IMR-90 (cell line): ENCODE results near the gene SPCS3. TPM values are rescaled to one million over a fixed set of nuclear protein-coding genes. Genes with fewer than 3 reads are reported as not detected.

Experiments
- ATAC-seq: fragments of 200-7000 bp; cut with Tn5 transposase; 2 replicates; pipeline ENCODE4 v1.9.1; 2020; ENCODE audit warnings: low read depth, mild to moderate bottlenecking, moderate library complexity
- BruUV-seq: library from RNA; stranded (reverse); fragments of 400-500 nt; replicated peaks from 2 replicates; lab custom pipeline; 2021; lab: Mats Ljungman, UMichigan
- CTCF ChIA-PET: fragments of 300-600 bp; formaldehyde crosslinking; extraction: SDS; loops from one replicate; lab custom pipeline; 2021; ENCODE audit warnings: antibody characterized with exemption; lab: Yijun Ruan, JAX
- POLR2A ChIA-PET: fragments of 300-600 bp; sonication (Branson Sonifier 250); formaldehyde crosslinking; loops from one replicate; lab custom pipeline; 2022; ENCODE audit warnings: antibody characterized with exemption; ENCODE audit not compliant: unreplicated experiment; lab: Charles Lee
- DNase-seq: peaks from one replicate; pipeline ENCODE4 v3.0.0; 2013
- H2AFZ ChIP-seq: replicated peaks from 2 replicates; pipeline ENCODE3; 2013; ENCODE audit warnings: low read length, mild to moderate bottlenecking; ENCODE audit not compliant: poor library complexity
- H2AK5ac ChIP-seq: 2 replicates; pipeline ENCODE4 v1.6.1; 2013; ENCODE audit warnings: low read depth, low read length, inconsistent platforms
- H2AK9ac ChIP-seq: replicated peaks from 2 replicates; pipeline ENCODE3; 2013; ENCODE audit warnings: mild to moderate bottlenecking, low read depth, low read length, moderate library complexity; ENCODE audit not compliant: poor library complexity
- H2BK120ac ChIP-seq: 2 replicates; pipeline ENCODE4 v1.6.1; 2013; ENCODE audit warnings: low read depth, low read length, inconsistent platforms
- H2BK15ac ChIP-seq: 3 replicates; pipeline ENCODE4 v1.6.1; 2013; ENCODE audit warnings: low read depth, low read length, inconsistent platforms
- H2BK20ac ChIP-seq: 2 replicates; pipeline ENCODE4 v1.6.1; 2013; ENCODE audit warnings: low read depth, mild to moderate bottlenecking, inconsistent platforms, low read length, moderate library complexity
- H2BK5ac ChIP-seq: 2 replicates; pipeline ENCODE4 v1.6.1; 2013; ENCODE audit warnings: mild to moderate bottlenecking, low read depth, low read length, inconsistent platforms; ENCODE audit not compliant: poor library complexity, severe bottlenecking
- H3K14ac ChIP-seq: replicated peaks from 2 replicates; pipeline ENCODE4 v1.6.1; 2013; ENCODE audit warnings: low read depth, low read length, inconsistent platforms
- H3K18ac ChIP-seq: 2 replicates; pipeline ENCODE4 v1.6.1; 2013; ENCODE audit warnings: low read depth, low read length, control low read depth
- H3K23ac ChIP-seq: 2 replicates; pipeline ENCODE4 v1.6.1; 2013; ENCODE audit warnings: low read depth, low read length, inconsistent platforms
- H3K27ac ChIP-seq: 2 replicates; pipeline ENCODE4 v1.5.1; 2013; ENCODE audit warnings: mild to moderate bottlenecking, control low read depth, low read length; ENCODE audit not compliant: insufficient read depth
- H3K27me3 ChIP-seq: 2 replicates; pipeline ENCODE4 v1.6.1; 2013; ENCODE audit warnings: low read length; ENCODE audit not compliant: control insufficient read depth, insufficient read depth
- H3K36me3 ChIP-seq: 2 replicates; pipeline ENCODE4 v1.6.1; 2013; ENCODE audit warnings: low read length, mixed read lengths; ENCODE audit not compliant: control insufficient read depth, insufficient read depth
- H3K4ac ChIP-seq: 2 replicates; pipeline ENCODE4 v1.6.1; 2013; ENCODE audit warnings: low read depth, low read length, inconsistent platforms
- H3K4me1 ChIP-seq: 2 replicates; pipeline ENCODE4 v1.6.1; 2013; ENCODE audit warnings: low read length, mixed read lengths; ENCODE audit not compliant: control insufficient read depth, insufficient read depth
- H3K4me2 ChIP-seq: 2 replicates; pipeline ENCODE4 v1.6.1; 2013; ENCODE audit warnings: low read depth, mild to moderate bottlenecking, control low read depth, low read length, moderate library complexity
- H3K4me3 ChIP-seq: 2 replicates; pipeline ENCODE4 v1.5.1; 2013; ENCODE audit warnings: low read depth, mild to moderate bottlenecking, control low read depth, low read length, moderate library complexity; ENCODE audit not compliant: insufficient read depth
- H3K56ac ChIP-seq: 2 replicates; pipeline ENCODE4 v1.6.1; 2013; ENCODE audit warnings: low read length, inconsistent platforms; ENCODE audit not compliant: insufficient read depth; ENCODE audit errors: extremely low read depth
- H3K79me1 ChIP-seq, 2 experiments: 2 replicates each; pipeline ENCODE4 v1.6.1; 2013; ENCODE audit warnings: low read length in 2 of 2, inconsistent platforms in 1 of 2, low read depth in 1 of 2
- H3K9ac ChIP-seq: 2 replicates; pipeline ENCODE4 v1.6.1; 2013; ENCODE audit warnings: low read depth, low read length, control low read depth
- H3K9me1 ChIP-seq: 2 replicates; pipeline ENCODE4 v1.6.1; 2013; ENCODE audit warnings: low read length, inconsistent platforms; ENCODE audit not compliant: insufficient read depth
- H3K9me3 ChIP-seq: 2 replicates; pipeline ENCODE4 v1.6.1; 2013; ENCODE audit warnings: low read length; ENCODE audit not compliant: control insufficient read depth, insufficient read depth
- H4K20me1 ChIP-seq: 2 replicates; pipeline ENCODE4 v1.6.1; 2013; ENCODE audit warnings: low read length, inconsistent platforms; ENCODE audit not compliant: insufficient read depth
- H4K5ac ChIP-seq: 2 replicates; pipeline ENCODE4 v1.6.1; 2013; ENCODE audit warnings: mild to moderate bottlenecking, low read depth, low read length, control low read depth
- H4K8ac ChIP-seq, 2 experiments: 2 replicates each; pipeline ENCODE4 v1.6.1; 2013; ENCODE audit warnings: low read depth in 2 of 2, low read length in 2 of 2, control low read depth in 1 of 2, inconsistent platforms in 1 of 2
- H4K91ac ChIP-seq: 2 replicates; pipeline ENCODE4 v1.6.1; 2013; ENCODE audit warnings: low read depth, low read length, inconsistent platforms; ENCODE audit not compliant: insufficient read depth
- BHLHE40 ChIP-seq: fragments of 150-350 bp; IDR thresholded peaks from 2 replicates; pipeline ENCODE4 v1.6.1; 2016; ENCODE audit warnings: mild to moderate bottlenecking, low read depth, low read length
- CEBPB ChIP-seq: IDR thresholded peaks from 2 replicates; pipeline ENCODE4 v1.6.1; 2012; ENCODE audit warnings: low read depth, low read length, improper control_type of control experiment
- CTCF ChIP-seq: conservative IDR thresholded peaks from 2 replicates; pipeline ENCODE4 v1.5.1; 2012; ENCODE audit warnings: mild to moderate bottlenecking, low read depth, low read length, improper control_type of control experiment
- ELK1 ChIP-seq: fragments of 150-350 bp; IDR thresholded peaks from 2 replicates; pipeline ENCODE4 v1.6.1; 2016; ENCODE audit warnings: low read depth, mild to moderate bottlenecking, low read length, moderate library complexity, borderline replicate concordance
- FOS ChIP-seq: fragments of 150-350 bp; IDR thresholded peaks from 2 replicates; pipeline ENCODE4 v1.6.1; 2016; ENCODE audit warnings: low read depth, low read length
- MAFK ChIP-seq: IDR thresholded peaks from 2 replicates; pipeline ENCODE4 v1.6.1; 2012; ENCODE audit warnings: low read depth, low read length, improper control_type of control experiment
- MAZ ChIP-seq: IDR thresholded peaks from 2 replicates; pipeline ENCODE4 v1.6.1; 2012; ENCODE audit warnings: low read depth, mild to moderate bottlenecking, low read length, improper control_type of control experiment, moderate library complexity, borderline replicate concordance
- RAD21 ChIP-seq: IDR thresholded peaks from 2 replicates; pipeline ENCODE4 v1.6.1; 2012; ENCODE audit warnings: low read length, improper control_type of control experiment
- RCOR1 ChIP-seq: IDR thresholded peaks from 2 replicates; pipeline ENCODE4 v1.6.1; 2012; ENCODE audit warnings: mild to moderate bottlenecking, low read length, improper control_type of control experiment; ENCODE audit not compliant: insufficient replicate concordance
- RFX5 ChIP-seq: IDR thresholded peaks from 2 replicates; pipeline ENCODE4 v1.8.0; 2012; ENCODE audit warnings: low read depth, mild to moderate bottlenecking, low read length, moderate library complexity
- SMC3 ChIP-seq: fragments of 150-350 bp; IDR thresholded peaks from 2 replicates; pipeline ENCODE4 v1.6.1; 2016; ENCODE audit warnings: low read depth, mild to moderate bottlenecking, antibody characterized with exemption, low read length, moderate library complexity
- dilution Hi-C: fragments of 300-500 bp; cut with HindIII; formaldehyde crosslinking; loops from one replicate; pipeline ENCODE4 v1.14.3; 2018; ENCODE audit warnings: low sequenced_read_pairs; ENCODE audit not compliant: unreplicated experiment
- in situ Hi-C: fragments of 300-500 bp; cut with MboI; formaldehyde crosslinking; loops from 3 replicates; pipeline ENCODE4 v1.14.3; 2019; ENCODE audit warnings: low sequenced_read_pairs, inconsistent platforms, mixed read lengths
- intact Hi-C: fragments of 100-400 bp; cut with micrococcal nuclease; formaldehyde crosslinking; loops from 2 replicates; pipeline ENCODE4 v1.10.0; 2022
- polyA plus RNA-seq, 3 experiments: library from polyadenylated mRNA; depleted of rRNA; stranded (reverse); fragments of >200 nt; gene quantifications; 2 replicates each; pipeline ENCODE4 v1.2.3, GENCODE V29; 2012; ENCODE audit warnings: low replicate concordance in 1 of 3
- total RNA-seq: library from RNA; depleted of rRNA; stranded (reverse); fragments of >200 nt; gene quantifications from 2 replicates; pipeline ENCODE4 v1.2.3, GENCODE V29; 2012

SPCS3 gene
- total and polyA plus RNA-seq, 2 of the 4 experiments (the other 2 are of a cell fraction): 41.6 to 77.4 TPM

GRCh38 chr4:176287546-176287945 lies 32.2 kb upstream of the SPCS3 start:
- TF ChIP-seq ELK1 (no peak), RFX5 (no peak), RAD21 (no peak), CTCF (no peak), FOS (no peak), SMC3 (no peak), MAZ (no peak), CEBPB (no peak), RCOR1 (no peak), MAFK (no peak), BHLHE40 (no peak)
- Histone ChIP-seq H3K9me1 (no peaks in the 10 kb centered on the region), H3K79me1 (no peaks in the 10 kb centered on the region), H3K36me3 (no peaks in the 10 kb centered on the region), H2BK20ac (no peak overlapping the region), H3K14ac (no peak overlapping the region), H3K18ac (no peak overlapping the region), H2BK120ac (no peak overlapping the region), H3K4me1 (peaks cover 6% of the 10 kb centered on the region), H4K5ac (no peak overlapping the region), H3K27me3 (no peaks in the 10 kb centered on the region), H3K4ac (no peak overlapping the region), H4K20me1 (no peaks in the 10 kb centered on the region), H3K4me3 (no peak overlapping the region), H2AK9ac (no peak overlapping the region), H3K9me3 (no peaks in the 10 kb centered on the region), H2BK15ac (no peak overlapping the region), H3K27ac (no peak overlapping the region), H3K4me2 (no peak overlapping the region), H4K91ac (no peak overlapping the region), H2BK5ac (no peak overlapping the region), H3K23ac (no peak overlapping the region), H4K8ac (no peak overlapping the region), H3K9ac (no peak overlapping the region), H2AK5ac (no peak overlapping the region), H2AFZ (no peak overlapping the region), H3K56ac (no peak overlapping the region)
- intact Hi-C loops (no loop called here), in situ Hi-C loops (no loop called here), dilution Hi-C loops (no loop called here)
- no peak for ATAC-seq
- DNase-seq: no peak
- BruUV-seq: no TSS peak
- ChIA-PET POLR2A (no interaction called here), CTCF (interaction anchor here (1.2 kb wide), 1 partner anchor 14 kb away, joined by 4 read pairs; no protein-coding TSS in a partner anchor)
